Right lobe of liver (tissue), 4 donors: Measurements from ENCODE around the gene DCUN1D3.

ENCODE experiments used
- POLR2A ChIP-seq: fragments of 450-650 bp; IDR thresholded peaks from one replicate; pipeline ENCODE4 v1.6.1; 2017; ENCODE audit warnings: antibody characterized with exemption, mild to moderate bottlenecking
- TF ChIP-seq, protein P1 (sequence below), 4 donors: fragments of 200-600 bp in 3 of 4; fragments of 450-650 bp in 1 of 4; IDR thresholded peaks; one replicate each; pipeline versions ENCODE4 v1.5.1 to v1.8.0; 2016 to 2022; ENCODE audit warnings: antibody characterized with exemption in 4 of 4, mild to moderate bottlenecking in 2 of 4
- donor health status: DM: no; HTN: no; CAD: no.
- donor health status: DM: no; HTN: no; CAD: no.
- donor health status: DM: no; HTN: yes; CAD: no.

DNA sequence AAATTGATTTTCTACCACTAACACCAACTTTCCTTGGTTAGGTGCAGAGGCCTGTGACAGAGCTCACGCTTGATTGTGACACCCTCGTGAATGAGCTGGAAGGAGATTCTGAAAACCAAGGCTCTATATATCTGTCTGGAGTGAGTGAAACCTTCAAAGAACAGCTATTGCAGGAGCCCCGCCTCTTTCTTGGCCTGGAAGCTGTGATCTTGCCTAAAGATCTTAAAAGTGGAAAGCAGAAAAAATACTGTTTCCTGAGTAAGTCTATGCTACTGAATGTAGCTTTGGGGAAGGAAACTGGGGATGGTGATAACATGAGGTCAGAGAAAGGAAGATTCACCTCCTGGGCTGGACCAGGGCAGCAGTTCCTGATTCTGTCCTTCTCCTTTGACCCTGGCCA lies 55.6 kb downstream of the DCUN1D3 start:
- no peak for TF ChIP-seq POLR2A
- TF ChIP-seq, protein P1, sequence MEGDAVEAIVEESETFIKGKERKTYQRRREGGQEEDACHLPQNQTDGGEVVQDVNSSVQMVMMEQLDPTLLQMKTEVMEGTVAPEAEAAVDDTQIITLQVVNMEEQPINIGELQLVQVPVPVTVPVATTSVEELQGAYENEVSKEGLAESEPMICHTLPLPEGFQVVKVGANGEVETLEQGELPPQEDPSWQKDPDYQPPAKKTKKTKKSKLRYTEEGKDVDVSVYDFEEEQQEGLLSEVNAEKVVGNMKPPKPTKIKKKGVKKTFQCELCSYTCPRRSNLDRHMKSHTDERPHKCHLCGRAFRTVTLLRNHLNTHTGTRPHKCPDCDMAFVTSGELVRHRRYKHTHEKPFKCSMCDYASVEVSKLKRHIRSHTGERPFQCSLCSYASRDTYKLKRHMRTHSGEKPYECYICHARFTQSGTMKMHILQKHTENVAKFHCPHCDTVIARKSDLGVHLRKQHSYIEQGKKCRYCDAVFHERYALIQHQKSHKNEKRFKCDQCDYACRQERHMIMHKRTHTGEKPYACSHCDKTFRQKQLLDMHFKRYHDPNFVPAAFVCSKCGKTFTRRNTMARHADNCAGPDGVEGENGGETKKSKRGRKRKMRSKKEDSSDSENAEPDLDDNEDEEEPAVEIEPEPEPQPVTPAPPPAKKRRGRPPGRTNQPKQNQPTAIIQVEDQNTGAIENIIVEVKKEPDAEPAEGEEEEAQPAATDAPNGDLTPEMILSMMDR (IDR thresholded peaks at IDR 0.05): no peak
